Fibroblast of lung (primary cell): ENCODE data around the gene RAB9A.

Experiments used
- CTCF ChIP-seq, 2 donors: IDR thresholded peaks in 1 of 2; conservative IDR thresholded peaks in 1 of 2; 1 replicate in 1 of 2; 2 replicates in 1 of 2; pipeline ENCODE4 v1.5.1; 2011 to 2012; ENCODE audit warnings: low read length in 2 of 2, control low read depth in 1 of 2, inconsistent platforms in 1 of 2, low read depth in 1 of 2, mild to moderate bottlenecking in 1 of 2
- EZH2 ChIP-seq: IDR thresholded peaks from 2 replicates; pipeline ENCODE4 v1.5.1; 2012; ENCODE audit warnings: low read length, control low read depth, mild to moderate bottlenecking; ENCODE audit errors: missing control alignments

DNA sequence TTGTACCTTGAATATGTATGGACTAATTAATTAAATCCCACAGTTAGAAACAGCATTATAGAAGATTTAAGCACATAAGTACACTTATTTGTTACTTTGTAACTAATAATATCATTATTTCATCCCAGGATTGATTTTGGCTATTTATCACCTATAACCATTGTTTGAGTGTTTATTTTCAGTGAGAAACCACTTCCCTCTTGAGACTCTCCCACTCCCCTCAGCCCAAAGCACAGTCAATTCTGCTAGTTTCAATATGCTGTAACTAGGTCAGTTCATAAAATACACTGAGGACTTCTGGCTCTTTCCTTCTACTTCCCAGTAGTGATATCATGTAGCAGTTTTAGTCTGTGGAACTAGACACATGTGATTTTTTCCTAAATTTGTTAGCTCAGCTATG, 61.9 kb downstream of the RAB9A start:
- TF ChIP-seq EZH2 (no peak), CTCF (conservative IDR thresholded peaks at IDR 0.05 in 1 of 2, IDR thresholded peaks at IDR 0.05 in 1 of 2; ENCODE audit: low read depth in 1 of 2, low read length in 2 of 2) (no peak)
